ENCODE data around the gene C12orf57. TPM values are rescaled to one million over a fixed set of nuclear protein-coding genes. Genes with fewer than 3 reads are reported as not detected.

C12orf57 gene
- total RNA-seq, 1 experiment from 2014 or later = 158 TPM

GRCh38 chr12:6921539-6921938, 22.3 kb upstream of the C12orf57 start:
- CTCF ChIA-PET = interaction anchor here (1.3 to 7.0 kb wide), 4 partner anchors 8 to 52 kb away, joined by 3 to 81 read pairs (median 6); partner anchors contain the start of gene SPSB2
- Mint-ChIP-seq H3K27ac (peak overlapping the region; percentile 57; the same call in 1 of the 2 replicates), H3K27me3 (ENCODE audit: low read depth) (no peaks in the 10 kb centered on the region), H3K4me1 (peaks cover 41% of the 10 kb centered on the region), H3K9me3 (no peaks in the 10 kb centered on the region), H3K4me3 (no peak overlapping the region), H3K36me3 (peaks cover 45% of the 10 kb centered on the region)
- DNase-seq (ENCODE audit: low spot score) (no peak), ATAC-seq (no peak)
- POLR2A ChIA-PET = interaction anchor here (1.0 to 1.4 kb wide), 2 partner anchors 8 to 49 kb away, joined by 4 to 7 read pairs; partner anchors contain the start of gene SPSB2
- TF ChIP-seq ZNF396 (CRISPR knock-in tag; IDR thresholded peaks at IDR 0.05; ENCODE audit: borderline replicate concordance) (no peak), HMGXB4 (CRISPR knock-in tag; IDR thresholded peaks at IDR 0.05) (no peak), AR (CRISPR knock-in tag; IDR thresholded peaks at IDR 0.05) (no peak)

- no peaks in the 10 kb centered on the region for H3K9me3 Mint-ChIP-seq
- H3K27me3 Mint-ChIP-seq (ENCODE audit: low read depth) = no peaks in the 10 kb centered on the region
- peaks cover 43% of the 10 kb centered on the region for H3K4me1 Mint-ChIP-seq
- H3K27ac Mint-ChIP-seq = peak overlapping the region; percentile 2; the same call in 1 of the 2 replicates
- DNase-seq (ENCODE audit: low spot score) (no peak), ATAC-seq (no peak)
- TF ChIP-seq NFYB (CRISPR knock-in tag; conservative IDR thresholded peaks at IDR 0.05; ENCODE audit: low read depth) = no peak
- TF ChIP-seq ZNF121 (CRISPR knock-in tag; IDR thresholded peaks at IDR 0.05) = 0 out of 2 replicates have a peak, but pooled peaks have one; percentile 25
- TF ChIP-seq GTF2I (CRISPR knock-in tag; conservative IDR thresholded peaks at IDR 0.05) = no peak
- no peak for TF ChIP-seq MYBL2 (CRISPR knock-in tag; IDR thresholded peaks at IDR 0.05)
- no peak for TF ChIP-seq STAT6 (CRISPR knock-in tag; conservative IDR thresholded peaks at IDR 0.05; ENCODE audit: low read depth)
- TF ChIP-seq ATF6 (CRISPR knock-in tag; IDR thresholded peaks at IDR 0.05) = no peak
- TF ChIP-seq ZNF423 (CRISPR knock-in tag; IDR thresholded peaks at IDR 0.05) = no peak
- no peak overlapping the region for H3K4me3 Mint-ChIP-seq
- POLR2A ChIA-PET = interaction anchor here (0.7 to 1.4 kb wide), 3 partner anchors 9 to 50 kb away, joined by 3 to 7 read pairs (median 4); partner anchors contain the start of gene SPSB2
- H3K36me3 Mint-ChIP-seq = peaks cover 38% of the 10 kb centered on the region
- CTCF ChIA-PET = interaction anchor here (1.3 to 7.0 kb wide), 5 partner anchors 9 to 53 kb away, joined by 3 to 81 read pairs (median 7); partner anchors contain the start of genes C12orf57, RNU7-1 and SPSB2
Measured at GRCh38 chr12:6921996-6922946, 21.6 kb upstream of the C12orf57 start.
